Neutrophil (primary cell): ENCODE data around the gene ENO4.

Experiments
- H3K27ac ChIP-seq: fragments of 200-600 bp; sonication (generic); 2 replicates; pipeline ENCODE4 v1.5.1; 2016; ENCODE audit warnings: mild to moderate bottlenecking, moderate library complexity
- H3K27me3 ChIP-seq: fragments of 200-600 bp; sonication (generic); 2 replicates; pipeline ENCODE4 v1.6.0; 2016; ENCODE audit warnings: mild to moderate bottlenecking
- H3K36me3 ChIP-seq: fragments of 200-600 bp; sonication (generic); 2 replicates; pipeline ENCODE4 v1.5.1; 2017
- H3K4me1 ChIP-seq, 2 experiments: fragments of 200-600 bp in 1 of 2; sonication (generic) in 1 of 2; 1 replicate in 1 of 2; 2 replicates in 1 of 2; pipeline versions ENCODE4 v1.5.1 to v1.6.1; 2013 to 2016; ENCODE audit warnings: low read depth in 1 of 2, low read length in 1 of 2, mild to moderate bottlenecking in 1 of 2, moderate library complexity in 1 of 2; ENCODE audit not compliant: control insufficient read depth in 1 of 2, insufficient read depth in 1 of 2
- H3K4me3 ChIP-seq, 2 experiments: fragments of 200-600 bp in 1 of 2; sonication (generic) in 1 of 2; 1 replicate in 1 of 2; 2 replicates in 1 of 2; pipeline ENCODE4 v1.5.1; 2013 to 2016; ENCODE audit warnings: low read depth in 1 of 2, low read length in 1 of 2, mild to moderate bottlenecking in 1 of 2, moderate library complexity in 1 of 2
- H3K9me3 ChIP-seq: fragments of 200-600 bp; sonication (generic); 2 replicates; pipeline ENCODE4 v1.5.1; 2016
- CTCF ChIP-seq: fragments of 200-600 bp; sonication (generic); IDR thresholded peaks from 2 replicates; pipeline ENCODE4 v1.5.1; 2016; ENCODE audit warnings: antibody characterized with exemption

Gene ENO4

DNA sequence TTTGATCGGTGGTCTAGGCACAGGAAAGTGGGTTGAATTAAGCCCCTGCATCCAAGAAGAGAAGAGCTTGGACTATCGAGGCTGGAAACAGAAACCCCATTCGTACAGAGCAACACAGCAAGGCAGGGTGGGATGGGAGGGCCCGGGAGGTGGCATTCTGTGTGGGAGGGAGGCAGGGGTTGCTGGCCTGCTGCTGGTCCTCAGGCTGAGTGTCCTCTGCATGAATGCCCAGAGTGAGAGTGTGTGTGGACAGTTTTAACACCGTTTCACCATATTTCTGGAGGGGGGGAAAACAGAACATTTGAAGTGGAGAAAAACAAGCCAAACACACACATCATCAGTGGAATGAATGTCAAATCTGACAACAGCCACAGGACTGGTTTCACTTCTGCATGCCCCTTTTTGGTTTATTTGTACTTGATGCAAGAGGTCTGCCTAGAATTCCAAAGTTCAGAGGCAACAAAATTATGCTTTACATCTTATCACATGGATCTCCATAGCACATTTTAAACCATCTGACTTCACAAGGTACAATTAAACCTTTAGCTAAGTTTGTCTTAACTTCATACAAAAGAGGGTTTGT lies 11.1 kb upstream of the ENO4 start:
- no peaks in the 10 kb centered on the region for H3K4me1 ChIP-seq
- no peaks in the 10 kb centered on the region for H3K9me3 ChIP-seq
- no peak for TF ChIP-seq CTCF
- H3K27me3 ChIP-seq: peaks cover 35% of the 10 kb centered on the region
- H3K36me3 ChIP-seq: no peaks in the 10 kb centered on the region
- H3K27ac ChIP-seq: no peak overlapping the region
- no peak overlapping the region for H3K4me3 ChIP-seq

- Histone ChIP-seq H3K9me3 (no peaks in the 10 kb centered on the region), H3K4me3 (no peak overlapping the region), H3K27ac (no peak overlapping the region), H3K36me3 (no peaks in the 10 kb centered on the region), H3K27me3 (peaks cover 41% of the 10 kb centered on the region), H3K4me1 (no peaks in the 10 kb centered on the region)
- no peak for TF ChIP-seq CTCF
Measured at GRCh38 chr10:116840389-116841075, 8.8 kb upstream of the ENO4 start.

GRCh38 chr10:116845823-116846222 lies 3.5 kb upstream of the ENO4 start:
- H3K9me3 ChIP-seq: no peaks in the 10 kb centered on the region
- H3K27ac ChIP-seq: no peak overlapping the region
- H3K27me3 ChIP-seq: peaks cover 63% of the 10 kb centered on the region
- no peaks in the 10 kb centered on the region for H3K4me1 ChIP-seq
- H3K4me3 ChIP-seq: no peak overlapping the region
- no peaks in the 10 kb centered on the region for H3K36me3 ChIP-seq
- TF ChIP-seq CTCF: no peak

GRCh38 chr10:116848032-116848943 lies 1.0 kb upstream of the ENO4 start:
- Histone ChIP-seq H3K27ac (no peak overlapping the region), H3K4me3 (no peak overlapping the region), H3K9me3 (no peaks in the 10 kb centered on the region), H3K27me3 (peaks cover 83% of the 10 kb centered on the region), H3K36me3 (no peaks in the 10 kb centered on the region), H3K4me1 (no peaks in the 10 kb centered on the region)
- TF ChIP-seq CTCF: no peak

GRCh38 chr10:116848944-116849247 lies 403 bp upstream of the ENO4 start:
- no peak overlapping the region for H3K27ac ChIP-seq
- no peaks in the 10 kb centered on the region for H3K36me3 ChIP-seq
- H3K4me3 ChIP-seq: no peak overlapping the region
- peaks cover 83% of the 10 kb centered on the region for H3K27me3 ChIP-seq
- no peaks in the 10 kb centered on the region for H3K9me3 ChIP-seq
- no peak for TF ChIP-seq CTCF
- no peaks in the 10 kb centered on the region for H3K4me1 ChIP-seq
